ENCODE results near the gene PLEKHG4B. TPM values are rescaled to one million over a fixed set of nuclear protein-coding genes. Genes with fewer than 3 reads are reported as not detected.

The PLEKHG4B gene
- total RNA-seq, 4 donors from 2014 or later = 0.18 to 2.5 (median 0.19) TPM; not detected in 1

DNA sequence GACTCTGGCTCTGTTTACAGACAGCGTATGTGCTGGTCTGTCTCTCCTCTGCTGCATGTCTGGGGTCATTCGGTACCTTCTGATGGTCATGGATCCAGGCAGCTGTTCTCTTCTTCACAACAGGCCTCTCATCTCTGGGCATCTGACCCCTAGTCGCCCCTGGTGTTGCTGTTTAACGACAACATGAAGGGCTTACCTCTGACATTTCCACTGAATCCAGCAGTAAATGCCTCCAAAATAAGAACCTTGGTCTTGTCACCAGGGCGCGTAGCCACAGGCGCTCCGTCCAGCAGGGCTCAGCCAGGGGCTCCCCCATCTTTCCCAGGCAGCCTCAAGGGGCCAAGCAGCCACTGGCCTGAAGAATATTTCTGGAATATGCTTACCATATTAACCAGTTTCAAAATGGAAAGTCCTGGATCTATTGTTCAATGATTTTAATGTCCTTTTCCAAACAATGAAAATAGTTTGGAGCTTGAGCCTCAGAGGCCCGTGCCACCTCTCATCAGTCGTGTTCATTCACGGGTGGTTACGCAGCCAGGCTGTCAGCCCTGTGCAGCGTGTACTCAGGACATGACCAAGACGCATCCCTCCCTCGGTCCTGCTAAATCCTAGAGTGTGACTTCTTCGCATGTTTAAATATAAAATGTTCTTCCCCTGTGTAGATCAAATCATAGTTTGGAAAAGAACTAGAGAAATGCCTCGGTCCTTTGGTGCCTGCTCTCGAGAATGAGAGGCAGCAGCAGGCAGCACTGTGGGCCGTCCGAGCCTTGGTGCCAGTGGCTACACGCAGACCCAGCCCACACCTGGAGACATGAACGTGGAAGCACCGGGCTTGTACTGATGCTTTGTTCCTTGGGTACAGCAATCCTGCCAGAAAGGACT lies 69.2 kb downstream of the PLEKHG4B start:
- TF ChIP-seq, protein P1, sequence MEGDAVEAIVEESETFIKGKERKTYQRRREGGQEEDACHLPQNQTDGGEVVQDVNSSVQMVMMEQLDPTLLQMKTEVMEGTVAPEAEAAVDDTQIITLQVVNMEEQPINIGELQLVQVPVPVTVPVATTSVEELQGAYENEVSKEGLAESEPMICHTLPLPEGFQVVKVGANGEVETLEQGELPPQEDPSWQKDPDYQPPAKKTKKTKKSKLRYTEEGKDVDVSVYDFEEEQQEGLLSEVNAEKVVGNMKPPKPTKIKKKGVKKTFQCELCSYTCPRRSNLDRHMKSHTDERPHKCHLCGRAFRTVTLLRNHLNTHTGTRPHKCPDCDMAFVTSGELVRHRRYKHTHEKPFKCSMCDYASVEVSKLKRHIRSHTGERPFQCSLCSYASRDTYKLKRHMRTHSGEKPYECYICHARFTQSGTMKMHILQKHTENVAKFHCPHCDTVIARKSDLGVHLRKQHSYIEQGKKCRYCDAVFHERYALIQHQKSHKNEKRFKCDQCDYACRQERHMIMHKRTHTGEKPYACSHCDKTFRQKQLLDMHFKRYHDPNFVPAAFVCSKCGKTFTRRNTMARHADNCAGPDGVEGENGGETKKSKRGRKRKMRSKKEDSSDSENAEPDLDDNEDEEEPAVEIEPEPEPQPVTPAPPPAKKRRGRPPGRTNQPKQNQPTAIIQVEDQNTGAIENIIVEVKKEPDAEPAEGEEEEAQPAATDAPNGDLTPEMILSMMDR (IDR thresholded peaks at IDR 0.05) = no peak
- no peak for TF ChIP-seq POLR2A (IDR thresholded peaks at IDR 0.05)
- Histone ChIP-seq H3K27me3 (no peaks in the 10 kb centered on the region), H3K27ac (no peak overlapping the region), H3K4me3 (no peak overlapping the region), H3K36me3 (no peaks in the 10 kb centered on the region), H3K9me3 (no peaks in the 10 kb centered on the region), H3K4me1 (no peaks in the 10 kb centered on the region)
- peak in 2 of 3 donors; percentile 22 to 25 for DNase-seq

GRCh38 chr5:161803-162110 lies 69.8 kb downstream of the PLEKHG4B start:
- Histone ChIP-seq H3K27me3 (no peaks in the 10 kb centered on the region), H3K4me3 (no peak overlapping the region), H3K4me1 (no peaks in the 10 kb centered on the region), H3K27ac (no peak overlapping the region), H3K36me3 (no peaks in the 10 kb centered on the region), H3K9me3 (no peaks in the 10 kb centered on the region)
- DNase-seq = peak in 2 of 3 donors; percentile 27 to 42
- TF ChIP-seq, protein P1 (IDR thresholded peaks at IDR 0.05) = no peak
- TF ChIP-seq POLR2A (IDR thresholded peaks at IDR 0.05) = no peak

GRCh38 chr5:162190-162564 lies 70.2 kb downstream of the PLEKHG4B start:
- H3K4me3 ChIP-seq = no peak overlapping the region
- no peaks in the 10 kb centered on the region for H3K4me1 ChIP-seq
- peak in 1 of 3 donors; percentile 22 for DNase-seq
- H3K27me3 ChIP-seq = no peaks in the 10 kb centered on the region
- H3K36me3 ChIP-seq = no peaks in the 10 kb centered on the region
- H3K9me3 ChIP-seq = no peaks in the 10 kb centered on the region
- H3K27ac ChIP-seq = no peak overlapping the region
- TF ChIP-seq POLR2A (IDR thresholded peaks at IDR 0.05) = no peak
- TF ChIP-seq, protein P1 (IDR thresholded peaks at IDR 0.05) = no peak

DNA sequence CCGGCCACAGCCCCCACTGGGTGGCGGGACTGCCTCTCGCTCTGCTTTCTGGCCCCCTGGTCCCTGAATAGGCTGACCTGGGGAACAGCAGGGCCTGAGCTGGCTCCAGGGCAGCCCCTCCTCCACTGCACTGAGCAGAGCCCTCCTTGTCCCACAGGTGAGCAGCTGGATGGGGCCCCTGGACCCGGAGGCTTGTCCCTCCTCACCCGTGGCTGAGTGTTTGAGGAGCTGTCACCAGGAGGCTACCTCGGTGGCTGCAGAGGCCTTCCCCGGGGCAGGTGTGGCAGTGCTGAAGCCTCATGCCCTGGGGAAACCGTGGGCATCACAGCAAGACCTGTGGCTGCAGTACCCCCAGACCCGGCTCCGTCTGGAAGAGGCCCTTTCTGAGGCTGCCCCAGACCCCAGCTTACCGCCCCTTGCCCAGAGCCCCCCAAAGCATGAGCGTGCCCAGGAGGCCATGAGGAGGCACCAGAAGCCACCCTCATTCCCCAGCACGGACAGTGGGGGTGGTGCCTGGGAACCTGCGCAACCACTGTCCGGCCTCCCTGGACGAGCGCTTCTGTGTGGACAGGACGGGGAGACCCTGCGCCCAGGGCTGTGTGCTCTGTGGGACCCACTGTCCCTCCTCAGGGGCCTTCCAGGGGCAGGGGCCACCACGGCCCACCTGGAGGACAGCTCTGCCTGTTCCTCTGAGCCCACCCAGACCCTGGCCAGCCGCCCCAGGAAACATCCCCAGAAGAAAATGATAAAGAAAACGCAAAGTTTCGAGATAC lies 70.8 kb downstream of the PLEKHG4B start:
- TF ChIP-seq, protein P1 (IDR thresholded peaks at IDR 0.05) = no peak
- TF ChIP-seq POLR2A (IDR thresholded peaks at IDR 0.05) = no peak
- no peak overlapping the region for H3K4me3 ChIP-seq
- no peak overlapping the region for H3K27ac ChIP-seq
- H3K4me1 ChIP-seq = no peaks in the 10 kb centered on the region
- DNase-seq = peak in 2 of 3 donors; percentile 32
- no peaks in the 10 kb centered on the region for H3K27me3 ChIP-seq
- no peaks in the 10 kb centered on the region for H3K36me3 ChIP-seq
- no peaks in the 10 kb centered on the region for H3K9me3 ChIP-seq

- Histone ChIP-seq H3K4me1 (no peaks in the 10 kb centered on the region), H3K4me3 (no peak overlapping the region), H3K27ac (no peak overlapping the region), H3K9me3 (no peaks in the 10 kb centered on the region), H3K36me3 (no peaks in the 10 kb centered on the region), H3K27me3 (no peaks in the 10 kb centered on the region)
- peak in 2 of 3 donors; percentile 16 to 37 for DNase-seq
- no peak for TF ChIP-seq POLR2A (IDR thresholded peaks at IDR 0.05)
- TF ChIP-seq, protein P1 (IDR thresholded peaks at IDR 0.05) = no peak
Measured at GRCh38 chr5:163338-163620, 71.3 kb downstream of the PLEKHG4B start.
